CD4-positive, alpha-beta T cell treated with Interleukin-2 at 100 ng/mL for 4 hours (primary cell): ENCODE results near the gene ANO10.
A peak's percentile ranks its signal among the peaks of the same experiment; 100 is the strongest.

Source experiments
- DNase-seq: peaks from one replicate; pipeline ENCODE4 v3.0.0-alpha.2; 2020; ENCODE audit warnings: low spot score

Gene ANO10

GRCh38 chr3:43413676-43414368 is 208.0 kb downstream of the ANO10 start:
- no peak for DNase-seq

GRCh38 chr3:43411429-43411828 is 210.4 kb downstream of the ANO10 start:
- no peak for DNase-seq

- DNase-seq, result no peak
Measured at GRCh38 chr3:43410592-43410991, 211.2 kb downstream of the ANO10 start.

- DNase-seq, result no peak
Measured at GRCh38 chr3:43409506-43409905, 212.3 kb downstream of the ANO10 start.

GRCh38 chr3:43406643-43407023 is 215.2 kb downstream of the ANO10 start:
- no peak for DNase-seq

GRCh38 chr3:43405888-43406642 is 215.7 kb downstream of the ANO10 start:
- no peak for DNase-seq

GRCh38 chr3:43400781-43401730 is 220.8 kb downstream of the ANO10 start:
- no peak for DNase-seq

- no peak for DNase-seq
Measured at GRCh38 chr3:43400167-43400566, 221.6 kb downstream of the ANO10 start.

GRCh38 chr3:43399034-43399433 is 222.8 kb downstream of the ANO10 start:
- DNase-seq, result no peak

GRCh38 chr3:43394041-43394554 is 227.7 kb downstream of the ANO10 start:
- DNase-seq, result no peak

- peak; percentile 36 for DNase-seq
Measured at GRCh38 chr3:43391621-43392020, 230.2 kb downstream of the ANO10 start.

GRCh38 chr3:43390255-43390588 is 231.6 kb downstream of the ANO10 start:
- no peak for DNase-seq

GRCh38 chr3:43389388-43390254 is 232.2 kb downstream of the ANO10 start:
- DNase-seq, result peak; percentile 86

GRCh38 chr3:43388915-43389314 is 232.9 kb downstream of the ANO10 start:
- no peak for DNase-seq

- no peak for DNase-seq
Measured at GRCh38 chr3:43388175-43388574, 233.6 kb downstream of the ANO10 start.

- DNase-seq, result no peak
Measured at GRCh38 chr3:43379343-43379742, 242.5 kb downstream of the ANO10 start.

GRCh38 chr3:43378066-43378935 is 243.5 kb downstream of the ANO10 start:
- DNase-seq, result peak; percentile 81

- DNase-seq, result no peak
Measured at GRCh38 chr3:43373560-43373928, 248.3 kb downstream of the ANO10 start.

GRCh38 chr3:43372809-43373559 is 248.8 kb downstream of the ANO10 start:
- no peak for DNase-seq
